Measurements from ENCODE around the gene NGB. TPM values are rescaled to one million over a fixed set of nuclear protein-coding genes. Genes with fewer than 3 reads are reported as not detected.

The NGB gene
- total and polyA plus RNA-seq, 2 donors (not counting 1 experiment from before 2014, with no cell fraction given), result not detected

- no CpG with 5 or more reads among the region's 1 CpG for WGBS (ENCODE audit: insufficient coverage)
- H3K79me2 ChIP-seq (ENCODE audit: control insufficient read depth, insufficient read depth, low read length), result peaks cover 23% of the 10 kb centered on the region
- H3K9me3 Mint-ChIP-seq (ENCODE audit: insufficient read depth), result no peaks in the 10 kb centered on the region
Measured at GRCh38 chr14:77313371-77313770, 42.4 kb upstream of the NGB start.

DNA sequence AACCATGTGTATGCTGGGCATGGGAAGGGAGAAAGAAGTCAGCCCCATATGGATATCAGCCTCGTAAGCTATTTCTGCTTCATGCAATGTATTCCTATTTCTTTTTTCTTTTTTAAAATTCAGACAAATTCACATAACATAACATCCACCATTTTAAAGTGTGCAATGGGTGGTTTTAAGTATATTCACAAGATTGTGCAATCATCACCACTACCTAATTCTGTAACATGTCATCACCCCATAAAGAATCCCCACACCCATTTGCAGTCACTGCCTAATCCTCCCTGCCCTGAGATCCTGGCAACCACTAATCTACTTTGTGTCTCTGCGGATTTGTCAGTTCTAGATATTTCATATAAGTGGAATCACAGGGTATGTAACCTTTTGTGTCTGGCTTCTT, 40.2 kb upstream of the NGB start:
- ChIA-PET CTCF (interaction anchor here (7.5 kb wide), 1 partner anchor 159 kb away, joined by 108 read pairs; no protein-coding TSS in a partner anchor), POLR2A (no interaction called here)
- peaks cover 12% of the 10 kb centered on the region for H3K4me1 Mint-ChIP-seq
- no peak for TF ChIP-seq EZH2 (IDR thresholded peaks at IDR 0.05; ENCODE audit: borderline replicate concordance, insufficient read depth, low read depth, low read length, poor library complexity, severe bottlenecking)
- TF ChIP-seq, protein P1, sequence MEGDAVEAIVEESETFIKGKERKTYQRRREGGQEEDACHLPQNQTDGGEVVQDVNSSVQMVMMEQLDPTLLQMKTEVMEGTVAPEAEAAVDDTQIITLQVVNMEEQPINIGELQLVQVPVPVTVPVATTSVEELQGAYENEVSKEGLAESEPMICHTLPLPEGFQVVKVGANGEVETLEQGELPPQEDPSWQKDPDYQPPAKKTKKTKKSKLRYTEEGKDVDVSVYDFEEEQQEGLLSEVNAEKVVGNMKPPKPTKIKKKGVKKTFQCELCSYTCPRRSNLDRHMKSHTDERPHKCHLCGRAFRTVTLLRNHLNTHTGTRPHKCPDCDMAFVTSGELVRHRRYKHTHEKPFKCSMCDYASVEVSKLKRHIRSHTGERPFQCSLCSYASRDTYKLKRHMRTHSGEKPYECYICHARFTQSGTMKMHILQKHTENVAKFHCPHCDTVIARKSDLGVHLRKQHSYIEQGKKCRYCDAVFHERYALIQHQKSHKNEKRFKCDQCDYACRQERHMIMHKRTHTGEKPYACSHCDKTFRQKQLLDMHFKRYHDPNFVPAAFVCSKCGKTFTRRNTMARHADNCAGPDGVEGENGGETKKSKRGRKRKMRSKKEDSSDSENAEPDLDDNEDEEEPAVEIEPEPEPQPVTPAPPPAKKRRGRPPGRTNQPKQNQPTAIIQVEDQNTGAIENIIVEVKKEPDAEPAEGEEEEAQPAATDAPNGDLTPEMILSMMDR (IDR thresholded peaks at IDR 0.05), result no peak
- no peaks in the 10 kb centered on the region for H3K27me3 ChIP-seq (replicated peaks in 1 of 4; ENCODE audit: control extremely low read depth in 1 of 4, control insufficient read depth in 3 of 4, insufficient read depth in 4 of 4, low read length in 3 of 4)
- H3K9me3 Mint-ChIP-seq (ENCODE audit: insufficient read depth), result no peaks in the 10 kb centered on the region
- peaks cover 7 to 21% of the 10 kb centered on the region in 2 donors for H3K4me1 ChIP-seq (ENCODE audit: control insufficient read depth in 2 of 2, insufficient read depth in 2 of 2, low read length in 2 of 2)
- no peaks in the 10 kb centered on the region for H3K9me3 ChIP-seq (ENCODE audit: control extremely low read depth in 1 of 3, control insufficient read depth in 2 of 3, insufficient read depth in 1 of 3, low read length in 2 of 3)
- WGBS (ENCODE audit: insufficient coverage), result no CpG with 5 or more reads among the region's 2 CpGs
- no peak overlapping the region for H3K27ac ChIP-seq (ENCODE audit: low read length in 2 of 2)
- DNase-seq (no peak), ATAC-seq (ENCODE audit: low read depth) (no peak)
- H3K79me2 ChIP-seq (ENCODE audit: control insufficient read depth, insufficient read depth, low read length), result peaks cover 2% of the 10 kb centered on the region
- no peak overlapping the region for H3K4me3 ChIP-seq (ENCODE audit: control extremely low read depth in 1 of 5, extremely low read depth in 1 of 5, insufficient read depth in 1 of 5, low read depth in 2 of 5, low read length in 4 of 5)
- H3K27me3 Mint-ChIP-seq, result no peaks in the 10 kb centered on the region
- no peaks in the 10 kb centered on the region for H4K20me1 ChIP-seq (ENCODE audit: control insufficient read depth, insufficient read depth, low read length, poor library complexity, severe bottlenecking)
- no peaks in the 10 kb centered on the region for H3K36me3 ChIP-seq (replicated peaks in 1 of 2; ENCODE audit: control extremely low read depth in 1 of 2, control insufficient read depth in 1 of 2, extremely low read depth in 1 of 2, insufficient read depth in 2 of 2, low read length in 1 of 2)
- H3K4me2 ChIP-seq (replicated peaks; ENCODE audit: low read depth, low read length, poor library complexity, severe bottlenecking), result no peak overlapping the region
- no peak overlapping the region for H2AFZ ChIP-seq (ENCODE audit: insufficient read depth, low read depth, low read length, poor library complexity, severe bottlenecking)
- intact Hi-C loops (cut with micrococcal nuclease), result no loop called here
- H3K9ac ChIP-seq (ENCODE audit: low read length), result no peak overlapping the region
- no peak overlapping the region for H3K4me3 Mint-ChIP-seq
- H3K27ac Mint-ChIP-seq, result no peak overlapping the region

More at GRCh38 chr14:77313371-77313770, 42.4 kb upstream of the NGB start:
- Histone ChIP-seq H3K27ac (ENCODE audit: low read length in 2 of 2) (no peak overlapping the region), H3K4me2 (replicated peaks; ENCODE audit: low read depth, low read length, poor library complexity, severe bottlenecking) (no peak overlapping the region), H3K4me1 (ENCODE audit: control insufficient read depth in 2 of 2, insufficient read depth in 2 of 2, low read length in 2 of 2) (peaks cover 7 to 15% of the 10 kb centered on the region in 2 donors), H4K20me1 (ENCODE audit: control insufficient read depth, insufficient read depth, low read length, poor library complexity, severe bottlenecking) (no peaks in the 10 kb centered on the region), H3K9me3 (ENCODE audit: control extremely low read depth in 1 of 3, control insufficient read depth in 2 of 3, insufficient read depth in 1 of 3, low read length in 2 of 3) (no peaks in the 10 kb centered on the region), H3K36me3 (replicated peaks in 1 of 2; ENCODE audit: control extremely low read depth in 1 of 2, control insufficient read depth in 1 of 2, extremely low read depth in 1 of 2, insufficient read depth in 2 of 2, low read length in 1 of 2) (no peaks in the 10 kb centered on the region), H3K4me3 (ENCODE audit: control extremely low read depth in 1 of 5, extremely low read depth in 1 of 5, insufficient read depth in 1 of 5, low read depth in 2 of 5, low read length in 4 of 5) (no peak overlapping the region), H3K9ac (ENCODE audit: low read length) (no peak overlapping the region), H3K27me3 (replicated peaks in 1 of 4; ENCODE audit: control extremely low read depth in 1 of 4, control insufficient read depth in 3 of 4, insufficient read depth in 4 of 4, low read length in 3 of 4) (no peaks in the 10 kb centered on the region), H2AFZ (ENCODE audit: insufficient read depth, low read depth, low read length, poor library complexity, severe bottlenecking) (no peak overlapping the region)
- DNase-seq (no peak), ATAC-seq (ENCODE audit: low read depth) (no peak)
- TF ChIP-seq, protein P1 (IDR thresholded peaks at IDR 0.05), result no peak
- no peak for TF ChIP-seq EZH2 (IDR thresholded peaks at IDR 0.05; ENCODE audit: borderline replicate concordance, insufficient read depth, low read depth, low read length, poor library complexity, severe bottlenecking)
- H3K4me1 Mint-ChIP-seq, result peaks cover 10% of the 10 kb centered on the region
- no peak overlapping the region for H3K4me3 Mint-ChIP-seq
- no peaks in the 10 kb centered on the region for H3K27me3 Mint-ChIP-seq
- intact Hi-C loops (cut with micrococcal nuclease), result no loop called here
- ChIA-PET CTCF (interaction anchor here (5.3 to 7.5 kb wide), 2 partner anchors 12 to 161 kb away, joined by 108 to 122 read pairs; no protein-coding TSS in a partner anchor), POLR2A (no interaction called here)
- no peak overlapping the region for H3K27ac Mint-ChIP-seq

All from B cell (primary cell).